ENCODE results near the gene GUCY2D.

GRCh38 chr17:8041249-8041928 lies 39.0 kb downstream of the GUCY2D start:
- TF ChIP-seq CTCF (IDR thresholded peaks at IDR 0.05) (peak in 2 of 3 experiments; percentile 38 to 43), POLR2A (IDR thresholded peaks at IDR 0.05) (no peak)
